ENCODE data around the gene GZMM. TPM values are rescaled to one million over a fixed set of nuclear protein-coding genes. Genes with fewer than 3 reads are reported as not detected.
A peak's percentile ranks its signal among the peaks of the same experiment; 100 is the strongest.

The GZMM gene
- total RNA-seq, 3 donors from 2014 or later, result 0.33 to 1.1 TPM; not detected in 1

- peaks cover 17 to 64% of the 10 kb centered on the region in 2 donors for H3K27me3 ChIP-seq
- peak within 1 kb of the TSS in 2 of 3 donors; percentile 16 to 52 for H3K4me3 ChIP-seq
- peaks cover 6 to 7% of the 10 kb centered on the region in 2 donors for H3K4me1 ChIP-seq
- no peak for DNase-seq (ENCODE audit: low spot score in 2 of 2)
- H3K9me3 ChIP-seq, result no peaks in the 10 kb centered on the region
- H3K36me3 ChIP-seq, result no peaks in the 10 kb centered on the region
- TF ChIP-seq CTCF (IDR thresholded peaks at IDR 0.05) (no peak), POLR2A (IDR thresholded peaks at IDR 0.05) (no peak), POLR2AphosphoS5 (IDR thresholded peaks at IDR 0.05) (no peak)
- H3K27ac ChIP-seq, result no peak within 1 kb of the TSS
- intact Hi-C loops (cut with DNase I; ENCODE audit: low total_unique reads), result no loop called here
Observed at GRCh38 chr19:589693-590395, 46.0 kb downstream of the GZMM start, which contains the start of gene HCN2. Gene HCN2 (plus strand): TSS chr19:589881. CDS start chr19:589946, 65 bp downstream.

GRCh38 chr19:590396-590745 is 46.5 kb downstream of the GZMM start:
- H3K27me3 ChIP-seq, result peaks cover 17 to 64% of the 10 kb centered on the region in 2 donors
- intact Hi-C loops (cut with DNase I; ENCODE audit: low total_unique reads), result no loop called here
- TF ChIP-seq POLR2AphosphoS5 (IDR thresholded peaks at IDR 0.05) (no peak), CTCF (IDR thresholded peaks at IDR 0.05) (no peak), POLR2A (IDR thresholded peaks at IDR 0.05) (no peak)

GRCh38 chr19:590750-591098 is 46.9 kb downstream of the GZMM start:
- TF ChIP-seq POLR2AphosphoS5 (IDR thresholded peaks at IDR 0.05) (no peak), POLR2A (IDR thresholded peaks at IDR 0.05) (no peak)
- Histone ChIP-seq H3K36me3 (no peaks in the 10 kb centered on the region), H3K4me3 (peak overlapping the region in 2 of 3 donors; percentile 13 to 52), H3K9me3 (no peaks in the 10 kb centered on the region), H3K27me3 (peaks cover 17 to 64% of the 10 kb centered on the region in 2 donors), H3K4me1 (peaks cover 6 to 7% of the 10 kb centered on the region in 2 donors), H3K27ac (no peak overlapping the region)
- intact Hi-C loops (cut with DNase I; ENCODE audit: low total_unique reads), result no loop called here
- no peak for DNase-seq (ENCODE audit: low spot score in 2 of 2)

More at GRCh38 chr19:590396-590745, 46.5 kb downstream of the GZMM start:
- DNase-seq (ENCODE audit: low spot score in 2 of 2), result no peak
- Histone ChIP-seq H3K4me1 (peaks cover 6 to 7% of the 10 kb centered on the region in 2 donors), H3K9me3 (no peaks in the 10 kb centered on the region), H3K27ac (no peak overlapping the region), H3K36me3 (no peaks in the 10 kb centered on the region), H3K4me3 (peak overlapping the region in 2 of 3 donors; percentile 13 to 52)

GRCh38 chr19:591099-591958 is 47.5 kb downstream of the GZMM start:
- no peaks in the 10 kb centered on the region for H3K9me3 ChIP-seq
- intact Hi-C loops (cut with DNase I; ENCODE audit: low total_unique reads), result no loop called here
- peaks cover 6 to 7% of the 10 kb centered on the region in 2 donors for H3K4me1 ChIP-seq
- no peak overlapping the region for H3K27ac ChIP-seq
- H3K27me3 ChIP-seq, result peaks cover 17 to 64% of the 10 kb centered on the region in 2 donors
- no peaks in the 10 kb centered on the region for H3K36me3 ChIP-seq
- TF ChIP-seq POLR2A (IDR thresholded peaks at IDR 0.05), result no peak
- no peak for TF ChIP-seq POLR2AphosphoS5 (IDR thresholded peaks at IDR 0.05)
- DNase-seq (ENCODE audit: low spot score in 2 of 2), result no peak
- peak overlapping the region in 1 of 3 donors; percentile 52 for H3K4me3 ChIP-seq

GRCh38 chr19:592101-592500 is 48.2 kb downstream of the GZMM start:
- intact Hi-C loops (cut with DNase I; ENCODE audit: low total_unique reads), result no loop called here
- Histone ChIP-seq H3K27me3 (peaks cover 17 to 60% of the 10 kb centered on the region in 2 donors), H3K4me1 (peaks cover 6 to 7% of the 10 kb centered on the region in 2 donors), H3K9me3 (no peaks in the 10 kb centered on the region), H3K4me3 (no peak overlapping the region), H3K27ac (no peak overlapping the region), H3K36me3 (no peaks in the 10 kb centered on the region)
- TF ChIP-seq POLR2AphosphoS5 (IDR thresholded peaks at IDR 0.05) (no peak), POLR2A (IDR thresholded peaks at IDR 0.05) (no peak), CTCF (IDR thresholded peaks at IDR 0.05) (no peak)
- no peak for DNase-seq (ENCODE audit: low spot score in 2 of 2)
